ENCODE measurements around the gene LMO1. TPM values are rescaled to one million over a fixed set of nuclear protein-coding genes. Genes with fewer than 3 reads are reported as not detected.

LMO1 gene
- polyA plus RNA-seq, 3 donors = not detected

DNA sequence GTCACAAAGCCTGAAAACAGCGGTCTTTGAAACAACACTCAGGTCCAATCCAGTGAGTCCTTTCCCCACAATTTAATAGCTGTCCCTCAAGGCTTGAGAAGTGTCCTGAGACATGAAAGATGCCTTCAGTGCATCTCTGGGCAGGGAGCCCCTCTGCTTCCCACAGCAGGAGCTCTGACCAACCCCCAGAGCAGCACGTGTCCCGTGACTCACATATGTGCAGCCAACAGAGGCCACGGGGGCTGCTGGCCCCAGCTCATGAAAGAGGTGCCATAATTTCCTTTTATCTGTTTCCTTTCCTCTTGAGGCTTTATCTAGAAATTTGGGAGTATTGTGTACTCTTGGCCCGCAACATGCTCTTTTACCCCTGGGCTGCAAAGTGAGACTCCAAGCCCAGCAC lies 33.2 kb upstream of the LMO1 start:
- Mint-ChIP-seq H3K4me1 (no peaks in the 10 kb centered on the region), H3K36me3 (no peaks in the 10 kb centered on the region), H3K27me3 (ENCODE audit: low read depth in 3 of 3) (peaks cover 3 to 5% (median 4%) of the 10 kb centered on the region in 3 donors), H3K9me3 (peaks cover 0 to 5% (median 0%) of the 10 kb centered on the region in 7 donors), H3K4me3 (no peak overlapping the region), H3K27ac (no peak overlapping the region)
- no peak overlapping the region for H3K27ac ChIP-seq (ENCODE audit: low read depth in 1 of 2, low read length in 2 of 2)
- no peak overlapping the region for H2AFZ ChIP-seq (ENCODE audit: insufficient read depth, low read depth, low read length, poor library complexity, severe bottlenecking)
- no peaks in the 10 kb centered on the region for H3K4me1 ChIP-seq (ENCODE audit: control insufficient read depth in 1 of 2, insufficient read depth in 2 of 2, low read length in 2 of 2)
- H3K4me2 ChIP-seq (replicated peaks; ENCODE audit: extremely low read depth, low read length, poor library complexity, severe bottlenecking) = no peak overlapping the region
- WGBS (ENCODE audit: insufficient coverage) = 95% methylated on average over 3 of the region's 5 CpGs
- no peak for DNase-seq
- H4K20me1 ChIP-seq (ENCODE audit: insufficient read depth, low read length) = no peaks in the 10 kb centered on the region
- H3K27me3 ChIP-seq (ENCODE audit: control insufficient read depth in 2 of 2, insufficient read depth in 2 of 2, low read length in 2 of 2) = no peaks in the 10 kb centered on the region
- no peaks in the 10 kb centered on the region for H3K79me2 ChIP-seq (ENCODE audit: insufficient read depth, low read length)
- H3K4me3 ChIP-seq (replicated peaks in 1 of 3; ENCODE audit: low read depth in 2 of 3, low read length in 3 of 3) = no peak overlapping the region
- no peaks in the 10 kb centered on the region for H3K36me3 ChIP-seq (replicated peaks in 1 of 2; ENCODE audit: control insufficient read depth in 1 of 2, insufficient read depth in 2 of 2, low read length in 2 of 2)
- TF ChIP-seq, protein P1, sequence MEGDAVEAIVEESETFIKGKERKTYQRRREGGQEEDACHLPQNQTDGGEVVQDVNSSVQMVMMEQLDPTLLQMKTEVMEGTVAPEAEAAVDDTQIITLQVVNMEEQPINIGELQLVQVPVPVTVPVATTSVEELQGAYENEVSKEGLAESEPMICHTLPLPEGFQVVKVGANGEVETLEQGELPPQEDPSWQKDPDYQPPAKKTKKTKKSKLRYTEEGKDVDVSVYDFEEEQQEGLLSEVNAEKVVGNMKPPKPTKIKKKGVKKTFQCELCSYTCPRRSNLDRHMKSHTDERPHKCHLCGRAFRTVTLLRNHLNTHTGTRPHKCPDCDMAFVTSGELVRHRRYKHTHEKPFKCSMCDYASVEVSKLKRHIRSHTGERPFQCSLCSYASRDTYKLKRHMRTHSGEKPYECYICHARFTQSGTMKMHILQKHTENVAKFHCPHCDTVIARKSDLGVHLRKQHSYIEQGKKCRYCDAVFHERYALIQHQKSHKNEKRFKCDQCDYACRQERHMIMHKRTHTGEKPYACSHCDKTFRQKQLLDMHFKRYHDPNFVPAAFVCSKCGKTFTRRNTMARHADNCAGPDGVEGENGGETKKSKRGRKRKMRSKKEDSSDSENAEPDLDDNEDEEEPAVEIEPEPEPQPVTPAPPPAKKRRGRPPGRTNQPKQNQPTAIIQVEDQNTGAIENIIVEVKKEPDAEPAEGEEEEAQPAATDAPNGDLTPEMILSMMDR (IDR thresholded peaks at IDR 0.05) = no peak
- H3K9me3 ChIP-seq (replicated peaks in 1 of 2; ENCODE audit: control insufficient read depth in 1 of 2, insufficient read depth in 1 of 2, low read length in 2 of 2) = no peaks in the 10 kb centered on the region
- H3K9ac ChIP-seq (ENCODE audit: insufficient read depth, low read length, poor library complexity, severe bottlenecking) = no peak overlapping the region
- intact Hi-C loops (cut with micrococcal nuclease) = no loop called here

DNA sequence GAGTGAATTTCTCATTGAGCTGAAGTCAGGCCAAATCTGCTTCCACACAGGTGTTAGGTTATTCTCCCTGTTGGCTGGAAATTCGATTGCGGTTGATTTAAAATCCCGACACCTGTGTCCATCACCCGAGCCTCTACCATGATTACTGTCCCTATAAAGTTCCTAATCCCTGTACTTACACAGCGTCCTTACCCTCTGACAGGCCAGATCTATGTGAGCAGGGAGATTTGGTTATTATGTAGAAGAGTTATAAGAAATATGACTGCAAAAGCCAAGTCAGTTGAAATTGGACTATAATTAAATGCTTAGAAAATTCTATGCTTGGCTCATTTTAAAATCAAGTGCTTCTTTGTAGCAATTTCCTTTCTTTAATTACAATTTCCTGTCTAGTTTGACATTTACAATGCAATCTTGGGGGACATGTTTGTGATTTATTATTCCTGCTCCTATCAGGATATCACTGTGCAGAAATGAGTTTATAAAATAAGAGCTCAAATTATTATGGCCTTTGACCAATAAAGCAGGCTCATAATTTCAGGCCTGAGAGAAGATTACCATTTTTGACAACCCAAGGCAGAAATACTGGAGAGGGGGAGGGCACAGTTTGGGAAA lies 32.5 kb upstream of the LMO1 start:
- TF ChIP-seq, protein P1 (IDR thresholded peaks at IDR 0.05) = no peak
- no peaks in the 10 kb centered on the region for H3K4me1 ChIP-seq (ENCODE audit: control insufficient read depth in 1 of 2, insufficient read depth in 2 of 2, low read length in 2 of 2)
- no peak overlapping the region for H3K27ac ChIP-seq (ENCODE audit: low read depth in 1 of 2, low read length in 2 of 2)
- Mint-ChIP-seq H3K27ac (no peak overlapping the region), H3K4me1 (no peaks in the 10 kb centered on the region), H3K9me3 (peaks cover 0 to 3% (median 0%) of the 10 kb centered on the region in 7 donors), H3K36me3 (no peaks in the 10 kb centered on the region), H3K27me3 (ENCODE audit: low read depth in 3 of 3) (peaks cover 4 to 5% (median 5%) of the 10 kb centered on the region in 3 donors), H3K4me3 (no peak overlapping the region)
- DNase-seq = no peak
- H3K27me3 ChIP-seq (ENCODE audit: control insufficient read depth in 2 of 2, insufficient read depth in 2 of 2, low read length in 2 of 2) = no peaks in the 10 kb centered on the region
- WGBS (ENCODE audit: insufficient coverage) = no CpG with 5 or more reads among the region's 5 CpGs
- no peaks in the 10 kb centered on the region for H3K9me3 ChIP-seq (replicated peaks in 1 of 2; ENCODE audit: control insufficient read depth in 1 of 2, insufficient read depth in 1 of 2, low read length in 2 of 2)
- no peak overlapping the region for H3K4me2 ChIP-seq (replicated peaks; ENCODE audit: extremely low read depth, low read length, poor library complexity, severe bottlenecking)
- no peak overlapping the region for H2AFZ ChIP-seq (ENCODE audit: insufficient read depth, low read depth, low read length, poor library complexity, severe bottlenecking)
- no peaks in the 10 kb centered on the region for H3K79me2 ChIP-seq (ENCODE audit: insufficient read depth, low read length)
- intact Hi-C loops (cut with micrococcal nuclease) = no loop called here
- H3K9ac ChIP-seq (ENCODE audit: insufficient read depth, low read length, poor library complexity, severe bottlenecking) = no peak overlapping the region
- H3K36me3 ChIP-seq (replicated peaks in 1 of 2; ENCODE audit: control insufficient read depth in 1 of 2, insufficient read depth in 2 of 2, low read length in 2 of 2) = no peaks in the 10 kb centered on the region
- H3K4me3 ChIP-seq (replicated peaks in 1 of 3; ENCODE audit: low read depth in 2 of 3, low read length in 3 of 3) = no peak overlapping the region
- no peaks in the 10 kb centered on the region for H4K20me1 ChIP-seq (ENCODE audit: insufficient read depth, low read length)

Measured in CD14-positive monocyte (primary cell).